ENCODE results near the gene CCDC88C. TPM values are rescaled to one million over a fixed set of nuclear protein-coding genes. Genes with fewer than 3 reads are reported as not detected.

The CCDC88C gene
- total RNA-seq, 1 experiment from 2014 or later, result 64.8 TPM

DNA sequence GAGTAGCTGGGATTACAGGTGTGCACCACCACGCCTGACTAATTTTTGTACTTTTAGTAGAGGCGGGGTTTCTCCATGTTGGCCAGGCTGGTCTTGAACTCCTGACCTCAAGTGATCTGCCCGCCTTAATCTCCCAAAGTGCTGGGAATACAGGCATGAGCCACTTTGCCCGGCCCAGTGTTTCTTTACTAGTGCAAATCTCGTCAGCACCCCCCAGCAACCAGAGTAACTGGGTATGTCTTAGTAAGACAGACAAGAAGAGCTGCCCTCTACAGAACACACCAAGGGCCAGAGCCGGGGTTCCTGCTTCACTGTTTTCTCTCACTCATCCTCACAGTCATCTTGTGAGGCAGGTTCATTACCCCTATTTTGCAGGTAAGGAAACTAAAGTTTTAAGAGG, 94.6 kb downstream of the CCDC88C start (continued):
- TF ChIP-seq, protein P1, sequence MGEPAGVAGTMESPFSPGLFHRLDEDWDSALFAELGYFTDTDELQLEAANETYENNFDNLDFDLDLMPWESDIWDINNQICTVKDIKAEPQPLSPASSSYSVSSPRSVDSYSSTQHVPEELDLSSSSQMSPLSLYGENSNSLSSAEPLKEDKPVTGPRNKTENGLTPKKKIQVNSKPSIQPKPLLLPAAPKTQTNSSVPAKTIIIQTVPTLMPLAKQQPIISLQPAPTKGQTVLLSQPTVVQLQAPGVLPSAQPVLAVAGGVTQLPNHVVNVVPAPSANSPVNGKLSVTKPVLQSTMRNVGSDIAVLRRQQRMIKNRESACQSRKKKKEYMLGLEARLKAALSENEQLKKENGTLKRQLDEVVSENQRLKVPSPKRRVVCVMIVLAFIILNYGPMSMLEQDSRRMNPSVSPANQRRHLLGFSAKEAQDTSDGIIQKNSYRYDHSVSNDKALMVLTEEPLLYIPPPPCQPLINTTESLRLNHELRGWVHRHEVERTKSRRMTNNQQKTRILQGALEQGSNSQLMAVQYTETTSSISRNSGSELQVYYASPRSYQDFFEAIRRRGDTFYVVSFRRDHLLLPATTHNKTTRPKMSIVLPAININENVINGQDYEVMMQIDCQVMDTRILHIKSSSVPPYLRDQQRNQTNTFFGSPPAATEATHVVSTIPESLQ (CRISPR knock-in tag; IDR thresholded peaks at IDR 0.05), result no peak
- no peak for TF ChIP-seq ZNF396 (CRISPR knock-in tag; IDR thresholded peaks at IDR 0.05; ENCODE audit: borderline replicate concordance)
- TF ChIP-seq, protein P2, sequence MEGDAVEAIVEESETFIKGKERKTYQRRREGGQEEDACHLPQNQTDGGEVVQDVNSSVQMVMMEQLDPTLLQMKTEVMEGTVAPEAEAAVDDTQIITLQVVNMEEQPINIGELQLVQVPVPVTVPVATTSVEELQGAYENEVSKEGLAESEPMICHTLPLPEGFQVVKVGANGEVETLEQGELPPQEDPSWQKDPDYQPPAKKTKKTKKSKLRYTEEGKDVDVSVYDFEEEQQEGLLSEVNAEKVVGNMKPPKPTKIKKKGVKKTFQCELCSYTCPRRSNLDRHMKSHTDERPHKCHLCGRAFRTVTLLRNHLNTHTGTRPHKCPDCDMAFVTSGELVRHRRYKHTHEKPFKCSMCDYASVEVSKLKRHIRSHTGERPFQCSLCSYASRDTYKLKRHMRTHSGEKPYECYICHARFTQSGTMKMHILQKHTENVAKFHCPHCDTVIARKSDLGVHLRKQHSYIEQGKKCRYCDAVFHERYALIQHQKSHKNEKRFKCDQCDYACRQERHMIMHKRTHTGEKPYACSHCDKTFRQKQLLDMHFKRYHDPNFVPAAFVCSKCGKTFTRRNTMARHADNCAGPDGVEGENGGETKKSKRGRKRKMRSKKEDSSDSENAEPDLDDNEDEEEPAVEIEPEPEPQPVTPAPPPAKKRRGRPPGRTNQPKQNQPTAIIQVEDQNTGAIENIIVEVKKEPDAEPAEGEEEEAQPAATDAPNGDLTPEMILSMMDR (IDR thresholded peaks at IDR 0.05), result no peak
- no peak for TF ChIP-seq SOX15 (CRISPR knock-in tag; IDR thresholded peaks at IDR 0.05)
- TF ChIP-seq SP1 (CRISPR knock-in tag; conservative IDR thresholded peaks at IDR 0.05), result no peak

DNA sequence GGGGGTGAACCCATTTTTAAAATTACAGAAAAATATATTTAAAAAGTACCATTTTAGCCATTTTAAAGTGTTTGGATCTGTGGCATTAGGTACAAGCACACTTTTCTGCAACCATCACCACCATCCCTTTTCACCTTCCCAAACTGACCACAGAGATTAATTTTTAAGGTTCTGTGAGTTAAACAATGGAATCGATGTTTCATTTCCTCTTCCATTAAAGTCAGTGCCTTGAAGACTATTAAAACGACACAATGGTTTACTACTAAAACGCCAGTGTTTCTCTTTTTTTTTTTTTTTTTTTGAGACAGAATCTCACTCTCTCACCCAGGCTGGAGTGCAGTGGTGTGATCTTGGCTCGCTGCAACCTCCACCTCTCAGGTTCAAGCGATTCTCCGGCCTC, 95.0 kb downstream of the CCDC88C start:
- POLR2A ChIA-PET, result no interaction called here
- ATAC-seq, result no peak
- TF ChIP-seq, protein P3, sequence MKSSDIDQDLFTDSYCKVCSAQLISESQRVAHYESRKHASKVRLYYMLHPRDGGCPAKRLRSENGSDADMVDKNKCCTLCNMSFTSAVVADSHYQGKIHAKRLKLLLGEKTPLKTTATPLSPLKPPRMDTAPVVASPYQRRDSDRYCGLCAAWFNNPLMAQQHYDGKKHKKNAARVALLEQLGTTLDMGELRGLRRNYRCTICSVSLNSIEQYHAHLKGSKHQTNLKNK (CRISPR knock-in tag; IDR thresholded peaks at IDR 0.05), result no peak
- TF ChIP-seq FOXK1 (CRISPR knock-in tag; IDR thresholded peaks at IDR 0.05), result no peak
- no peak for TF ChIP-seq ZNF232 (CRISPR knock-in tag; IDR thresholded peaks at IDR 0.05)
- no peak for TF ChIP-seq GRHL2 (CRISPR knock-in tag; IDR thresholded peaks at IDR 0.05; ENCODE audit: insufficient replicate concordance, severe bottlenecking)
- no peak for TF ChIP-seq SMAD4 (CRISPR knock-in tag; IDR thresholded peaks at IDR 0.05)
- no peak for TF ChIP-seq RORB (CRISPR knock-in tag; IDR thresholded peaks at IDR 0.05)
- TF ChIP-seq TEAD4 (CRISPR knock-in tag; IDR thresholded peaks at IDR 0.05), result no peak
- no peak for TF ChIP-seq MXD4 (CRISPR knock-in tag; IDR thresholded peaks at IDR 0.05; ENCODE audit: borderline replicate concordance)
- CTCF ChIA-PET, result interaction anchor here (0.9 to 4.4 kb wide), 7 partner anchors 33 to 119 kb away, joined by 3 to 28 read pairs (median 5); partner anchors contain the start of gene CCDC88C
- Mint-ChIP-seq H3K36me3 (peaks cover 49% of the 10 kb centered on the region), H3K27me3 (ENCODE audit: low read depth) (no peaks in the 10 kb centered on the region), H3K4me3 (no peak overlapping the region), H3K4me1 (peaks cover 9% of the 10 kb centered on the region), H3K9me3 (no peaks in the 10 kb centered on the region), H3K27ac (no peak overlapping the region)
- DNase-seq (ENCODE audit: low spot score), result no peak

DNA sequence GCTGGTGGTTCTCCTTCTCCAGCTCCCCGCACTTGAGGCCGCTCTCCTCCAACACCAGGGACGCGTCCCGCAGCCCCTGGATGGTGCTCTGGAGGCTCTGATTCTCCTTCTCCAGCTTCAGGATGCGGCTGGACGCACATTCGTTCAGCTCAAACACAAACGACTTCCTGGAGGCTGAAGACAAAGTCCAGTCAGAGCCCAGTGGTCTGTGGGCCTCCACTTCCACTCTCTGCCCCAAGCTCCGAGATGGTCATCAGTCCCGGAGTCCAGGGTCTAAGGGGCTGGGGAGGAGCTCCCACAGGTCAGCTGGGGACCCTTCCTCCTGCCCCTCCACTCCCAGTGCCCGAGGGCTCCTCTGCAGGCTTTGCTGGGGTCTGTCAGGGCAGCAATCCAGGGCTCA, 96.5 kb downstream of the CCDC88C start:
- Mint-ChIP-seq H3K4me1 (peaks cover 9% of the 10 kb centered on the region), H3K9me3 (peaks cover 2% of the 10 kb centered on the region), H3K4me3 (no peak overlapping the region), H3K36me3 (peaks cover 53% of the 10 kb centered on the region), H3K27ac (no peak overlapping the region), H3K27me3 (ENCODE audit: low read depth) (no peaks in the 10 kb centered on the region)
- ChIA-PET POLR2A (no interaction called here), CTCF (interaction anchor here (1.1 kb wide), 1 partner anchor 34 kb away, joined by 3 read pairs; no protein-coding TSS in a partner anchor)
- ATAC-seq (no peak), DNase-seq (ENCODE audit: low spot score) (no peak)
- TF ChIP-seq PRRX2 (CRISPR knock-in tag; IDR thresholded peaks at IDR 0.05) (no peak), CBFB (CRISPR knock-in tag; IDR thresholded peaks at IDR 0.05; ENCODE audit: low read depth) (no peak), TEAD4 (CRISPR knock-in tag; IDR thresholded peaks at IDR 0.05) (no peak), FOXJ3 (CRISPR knock-in tag; IDR thresholded peaks at IDR 0.05; ENCODE audit: borderline replicate concordance) (no peak), ZNF121 (CRISPR knock-in tag; IDR thresholded peaks at IDR 0.05) (no peak), ZNF232 (CRISPR knock-in tag; IDR thresholded peaks at IDR 0.05) (no peak), FOXP1 (CRISPR knock-in tag; IDR thresholded peaks at IDR 0.05; ENCODE audit: borderline replicate concordance) (no peak), SMAD4 (CRISPR knock-in tag; IDR thresholded peaks at IDR 0.05) (no peak), NFYB (CRISPR knock-in tag; conservative IDR thresholded peaks at IDR 0.05; ENCODE audit: low read depth) (no peak)
- TF ChIP-seq, protein P2 (IDR thresholded peaks at IDR 0.05), result no peak
- TF ChIP-seq, protein P3 (CRISPR knock-in tag; IDR thresholded peaks at IDR 0.05), result no peak
- TF ChIP-seq, protein P4, sequence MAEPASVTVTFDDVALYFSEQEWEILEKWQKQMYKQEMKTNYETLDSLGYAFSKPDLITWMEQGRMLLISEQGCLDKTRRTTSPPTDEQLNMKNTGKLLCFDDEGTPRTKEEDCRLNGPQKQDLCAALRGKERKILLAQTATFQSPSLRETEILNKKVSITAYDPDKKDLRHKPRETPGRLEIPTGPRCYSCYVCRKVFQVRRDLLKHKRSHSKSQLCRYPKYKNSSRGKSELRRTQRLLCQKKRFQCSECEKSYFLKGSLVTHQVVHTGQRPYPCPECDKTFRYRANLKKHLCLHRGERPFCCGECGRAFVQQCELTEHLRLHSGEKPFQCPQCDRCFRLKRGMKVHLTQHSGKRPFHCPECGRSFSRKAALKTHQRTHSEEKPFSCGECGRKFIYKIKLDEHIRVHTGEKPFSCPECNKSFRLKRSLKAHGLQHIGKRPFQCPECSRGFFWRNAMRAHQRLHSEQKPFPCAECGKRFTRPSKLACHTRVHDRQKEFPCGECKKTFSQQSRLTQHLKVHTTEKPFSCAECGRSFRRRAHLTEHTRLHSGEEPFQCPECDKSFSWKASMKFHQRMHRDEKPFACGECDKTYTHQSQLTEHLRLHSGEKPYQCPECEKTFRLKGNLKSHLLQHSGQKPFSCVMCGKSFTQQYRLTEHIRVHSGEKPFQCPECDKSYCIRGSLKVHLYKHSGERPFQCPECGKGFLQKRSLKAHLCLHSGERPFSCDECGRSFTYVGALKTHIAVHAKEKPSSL (CRISPR knock-in tag; conservative IDR thresholded peaks at IDR 0.05), result no peak
- TF ChIP-seq, protein P5, sequence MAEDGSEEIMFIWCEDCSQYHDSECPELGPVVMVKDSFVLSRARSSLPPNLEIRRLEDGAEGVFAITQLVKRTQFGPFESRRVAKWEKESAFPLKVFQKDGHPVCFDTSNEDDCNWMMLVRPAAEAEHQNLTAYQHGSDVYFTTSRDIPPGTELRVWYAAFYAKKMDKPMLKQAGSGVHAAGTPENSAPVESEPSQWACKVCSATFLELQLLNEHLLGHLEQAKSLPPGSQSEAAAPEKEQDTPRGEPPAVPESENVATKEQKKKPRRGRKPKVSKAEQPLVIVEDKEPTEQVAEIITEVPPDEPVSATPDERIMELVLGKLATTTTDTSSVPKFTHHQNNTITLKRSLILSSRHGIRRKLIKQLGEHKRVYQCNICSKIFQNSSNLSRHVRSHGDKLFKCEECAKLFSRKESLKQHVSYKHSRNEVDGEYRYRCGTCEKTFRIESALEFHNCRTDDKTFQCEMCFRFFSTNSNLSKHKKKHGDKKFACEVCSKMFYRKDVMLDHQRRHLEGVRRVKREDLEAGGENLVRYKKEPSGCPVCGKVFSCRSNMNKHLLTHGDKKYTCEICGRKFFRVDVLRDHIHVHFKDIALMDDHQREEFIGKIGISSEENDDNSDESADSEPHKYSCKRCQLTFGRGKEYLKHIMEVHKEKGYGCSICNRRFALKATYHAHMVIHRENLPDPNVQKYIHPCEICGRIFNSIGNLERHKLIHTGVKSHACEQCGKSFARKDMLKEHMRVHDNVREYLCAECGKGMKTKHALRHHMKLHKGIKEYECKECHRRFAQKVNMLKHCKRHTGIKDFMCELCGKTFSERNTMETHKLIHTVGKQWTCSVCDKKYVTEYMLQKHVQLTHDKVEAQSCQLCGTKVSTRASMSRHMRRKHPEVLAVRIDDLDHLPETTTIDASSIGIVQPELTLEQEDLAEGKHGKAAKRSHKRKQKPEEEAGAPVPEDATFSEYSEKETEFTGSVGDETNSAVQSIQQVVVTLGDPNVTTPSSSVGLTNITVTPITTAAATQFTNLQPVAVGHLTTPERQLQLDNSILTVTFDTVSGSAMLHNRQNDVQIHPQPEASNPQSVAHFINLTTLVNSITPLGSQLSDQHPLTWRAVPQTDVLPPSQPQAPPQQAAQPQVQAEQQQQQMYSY (CRISPR knock-in tag; IDR thresholded peaks at IDR 0.05), result no peak
